GM18858 (cell line): ENCODE measurements around the gene CD151.

Experiments
- ATAC-seq: cut with Tn5 transposase; IDR thresholded peaks from one replicate; pipeline ENCODE4 v1.9.1; 2021; ENCODE audit not compliant: unreplicated experiment

Gene CD151

GRCh38 chr11:832529-833113 is at the start of gene CD151:
CD151 (plus strand) TSS chr11:832952; CDS start chr11:836070, 3,118 bp downstream.
- no peak for ATAC-seq

GRCh38 chr11:783581-784015 is 49.2 kb upstream of the CD151 start:
- no peak for ATAC-seq

DNA sequence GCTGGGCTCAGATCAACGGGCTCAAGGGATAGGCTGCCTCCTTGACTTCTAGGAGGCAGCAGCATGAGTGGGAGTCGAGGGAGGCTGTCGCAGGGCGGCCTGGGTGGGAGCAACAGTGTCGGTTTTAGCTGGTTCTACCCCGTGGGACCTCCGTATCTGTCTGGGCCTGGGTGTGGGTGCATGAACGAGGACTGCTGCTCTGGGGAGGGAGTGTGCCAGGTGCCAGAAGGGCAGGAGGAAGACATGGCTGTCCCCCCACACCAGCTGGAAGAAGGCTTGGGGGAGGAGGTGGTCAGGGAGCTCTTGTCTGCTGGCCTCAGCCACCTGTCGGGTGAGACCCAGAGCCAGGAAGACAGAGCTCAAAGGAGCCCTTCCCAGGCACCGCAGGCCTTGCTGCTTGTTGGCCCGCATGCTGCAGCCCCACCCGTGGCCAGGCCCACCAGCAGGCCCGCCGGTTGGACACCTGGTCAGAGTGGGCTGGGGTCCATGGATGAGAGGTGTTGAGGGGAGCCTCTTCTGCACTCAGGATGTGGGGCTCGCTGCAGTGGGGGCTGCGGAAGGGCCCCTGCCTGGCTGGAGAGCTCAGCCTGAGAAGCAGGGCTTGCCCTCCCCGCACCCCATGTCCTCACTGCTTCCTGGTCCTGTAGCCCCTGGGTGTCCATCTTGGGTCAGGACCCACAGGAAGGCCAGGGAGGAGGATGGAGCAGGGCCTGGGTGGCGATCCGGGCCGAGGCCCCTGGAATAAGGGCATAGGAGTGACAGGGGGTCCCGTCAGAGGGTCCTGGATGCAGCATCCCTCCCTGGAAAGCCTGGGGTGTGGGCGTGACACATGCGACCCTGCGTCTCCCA is 46.3 kb upstream of the CD151 start:
- no peak for ATAC-seq

DNA sequence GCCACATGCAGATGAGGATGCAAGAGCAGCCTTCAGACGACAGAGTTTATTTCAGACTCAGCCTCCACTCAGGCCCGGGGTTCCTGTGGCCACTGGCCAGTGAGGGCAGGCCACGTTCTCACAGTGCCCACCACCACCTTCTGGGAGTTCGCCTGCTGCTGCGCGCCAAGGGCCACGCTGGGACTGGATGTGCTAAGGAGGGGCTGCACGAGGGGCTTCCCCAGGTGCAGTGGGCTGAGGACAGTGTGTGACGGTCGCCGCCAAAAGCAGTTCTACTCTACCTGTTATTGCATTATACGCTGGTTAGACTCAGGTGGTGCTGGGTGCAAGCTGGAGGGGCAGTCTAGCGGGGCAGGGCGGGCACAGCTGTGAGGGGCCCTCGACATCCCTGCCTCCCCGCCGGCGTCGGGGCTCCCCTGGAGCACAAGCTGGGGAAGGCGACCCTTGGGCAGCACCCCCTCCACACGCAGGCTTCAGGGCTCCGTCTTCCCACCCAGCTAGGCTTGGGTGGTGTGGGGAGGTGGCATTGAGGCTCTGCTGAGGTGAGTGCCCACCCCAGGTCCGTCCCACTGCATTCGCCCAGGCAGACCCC is 45.6 kb upstream of the CD151 start:
- no peak for ATAC-seq

DNA sequence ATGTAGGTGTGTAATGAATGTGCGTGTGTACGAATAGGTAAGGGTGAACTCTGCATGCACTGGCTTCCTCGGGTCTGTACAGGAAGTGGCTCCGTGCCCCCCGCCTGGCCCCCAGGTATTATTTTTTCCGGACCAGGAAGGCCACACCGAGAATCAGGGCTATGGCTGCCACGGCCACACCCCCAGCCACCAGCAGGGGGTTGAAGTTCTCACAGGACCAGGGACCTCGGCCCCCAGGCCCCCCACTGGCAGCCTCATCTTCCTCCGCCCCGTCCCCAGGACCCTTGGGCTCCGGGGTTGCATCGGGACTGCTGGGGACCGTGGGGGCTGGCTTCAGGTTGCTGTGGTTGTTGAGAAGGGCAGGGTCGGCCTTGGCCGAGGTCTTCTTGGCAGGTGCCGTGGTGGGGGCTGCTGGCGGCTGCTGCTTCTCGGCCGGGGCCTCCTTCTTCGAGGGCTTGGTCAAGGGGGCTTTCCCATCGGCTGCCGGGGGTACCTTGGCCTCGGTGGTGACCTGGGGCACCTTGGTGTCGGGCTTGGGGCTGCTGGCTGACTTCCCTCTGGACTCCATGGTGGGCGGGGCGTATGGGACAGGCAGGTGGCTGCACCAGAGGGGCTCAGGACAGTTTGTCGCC is 44.6 kb upstream of the CD151 start:
- ATAC-seq: no peak

DNA sequence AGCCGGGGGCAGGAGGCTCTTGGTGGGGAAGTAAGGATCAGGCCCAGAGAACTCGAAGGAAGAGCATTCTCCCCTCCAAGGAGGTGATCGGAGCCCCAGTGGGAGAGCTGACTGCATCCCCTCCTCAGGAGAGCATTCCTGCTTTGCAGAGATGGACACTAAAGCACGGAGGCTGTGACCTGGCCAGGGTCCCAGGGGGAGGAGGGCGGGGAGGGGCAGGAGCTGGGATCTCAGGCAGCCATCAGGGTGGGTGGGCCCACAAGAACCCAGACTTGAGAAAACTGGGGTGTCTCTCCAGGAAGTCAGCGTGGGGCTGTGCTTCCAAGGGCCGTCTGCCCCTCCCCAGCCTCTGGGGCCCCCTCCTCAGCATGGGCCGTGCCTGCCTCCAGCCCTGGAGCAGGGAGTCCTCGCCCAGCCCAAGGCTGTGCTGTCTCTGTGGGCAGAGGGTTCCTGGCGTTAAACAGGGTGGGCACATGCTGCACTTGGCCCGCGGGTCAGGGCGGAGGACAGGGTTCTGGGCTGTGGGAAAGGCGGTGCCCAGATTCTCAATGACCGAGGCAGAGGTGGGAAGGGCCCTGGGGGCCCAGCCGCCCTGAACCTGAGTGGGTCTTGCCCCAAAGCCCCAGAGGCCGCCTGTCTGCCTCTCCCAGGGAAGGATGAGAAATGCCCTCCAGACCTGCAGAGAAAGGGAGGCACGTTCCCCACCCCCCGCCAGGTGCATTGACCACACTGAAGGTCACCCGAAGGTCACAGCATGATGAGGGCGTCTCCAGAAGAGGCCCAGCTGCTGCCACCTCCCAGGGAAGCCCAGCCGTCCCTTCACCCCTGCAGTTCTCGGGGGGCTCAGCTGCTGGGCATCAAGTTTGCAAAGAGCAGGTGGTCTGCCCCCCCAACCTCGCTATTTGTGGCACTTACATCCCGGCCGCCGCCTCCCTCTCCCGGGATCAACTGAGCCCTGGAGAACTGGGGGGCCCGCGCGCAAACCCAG is 43.5 kb upstream of the CD151 start:
- no peak for ATAC-seq

GRCh38 chr11:789943-790342 is 42.8 kb upstream of the CD151 start, which contains the start of gene CEND1:
CEND1 (minus strand) TSS chr11:790090; CDS start chr11:788576, 1,514 bp downstream.
- no peak for ATAC-seq

DNA sequence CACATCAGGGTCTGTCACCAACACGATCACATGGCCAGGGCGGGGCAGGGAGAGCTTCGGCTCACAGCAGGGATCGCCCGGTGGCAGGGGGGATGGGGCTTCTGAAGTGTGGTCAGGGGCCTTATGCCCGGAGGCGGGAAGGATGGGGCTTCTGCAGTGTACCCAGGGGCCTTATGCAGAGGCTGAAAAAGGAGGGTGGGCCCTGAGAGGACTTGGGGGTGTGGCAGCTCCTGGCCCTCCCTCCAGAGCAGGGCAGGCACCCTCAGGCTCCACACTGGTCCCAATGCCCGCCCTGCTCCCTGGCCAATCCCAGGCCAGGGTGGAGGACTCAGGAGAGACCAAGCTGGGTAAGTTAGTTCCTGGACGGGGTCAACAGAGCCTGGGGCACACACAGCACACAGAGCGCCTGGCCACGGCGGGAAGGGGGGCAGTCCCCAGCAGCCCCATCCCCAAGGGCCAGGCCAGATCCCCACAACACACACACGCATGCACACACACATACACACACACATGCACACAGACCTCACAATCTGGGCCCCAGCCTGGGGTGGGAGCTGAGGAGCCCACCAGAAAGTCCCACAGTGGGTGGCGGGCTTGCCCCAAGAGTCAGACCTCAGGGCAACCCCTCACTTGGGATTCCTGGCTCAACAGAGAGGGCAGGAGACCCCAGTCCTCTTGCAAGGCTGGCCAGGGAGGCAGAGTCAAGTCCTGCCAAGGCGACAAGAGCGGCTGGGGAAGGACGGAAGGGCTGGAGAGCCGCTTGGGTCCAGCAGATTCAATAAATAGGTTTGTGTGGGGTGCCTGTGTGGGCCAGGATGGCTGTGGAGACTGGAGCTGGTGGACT is 41.8 kb upstream of the CD151 start:
- ATAC-seq: no peak

DNA sequence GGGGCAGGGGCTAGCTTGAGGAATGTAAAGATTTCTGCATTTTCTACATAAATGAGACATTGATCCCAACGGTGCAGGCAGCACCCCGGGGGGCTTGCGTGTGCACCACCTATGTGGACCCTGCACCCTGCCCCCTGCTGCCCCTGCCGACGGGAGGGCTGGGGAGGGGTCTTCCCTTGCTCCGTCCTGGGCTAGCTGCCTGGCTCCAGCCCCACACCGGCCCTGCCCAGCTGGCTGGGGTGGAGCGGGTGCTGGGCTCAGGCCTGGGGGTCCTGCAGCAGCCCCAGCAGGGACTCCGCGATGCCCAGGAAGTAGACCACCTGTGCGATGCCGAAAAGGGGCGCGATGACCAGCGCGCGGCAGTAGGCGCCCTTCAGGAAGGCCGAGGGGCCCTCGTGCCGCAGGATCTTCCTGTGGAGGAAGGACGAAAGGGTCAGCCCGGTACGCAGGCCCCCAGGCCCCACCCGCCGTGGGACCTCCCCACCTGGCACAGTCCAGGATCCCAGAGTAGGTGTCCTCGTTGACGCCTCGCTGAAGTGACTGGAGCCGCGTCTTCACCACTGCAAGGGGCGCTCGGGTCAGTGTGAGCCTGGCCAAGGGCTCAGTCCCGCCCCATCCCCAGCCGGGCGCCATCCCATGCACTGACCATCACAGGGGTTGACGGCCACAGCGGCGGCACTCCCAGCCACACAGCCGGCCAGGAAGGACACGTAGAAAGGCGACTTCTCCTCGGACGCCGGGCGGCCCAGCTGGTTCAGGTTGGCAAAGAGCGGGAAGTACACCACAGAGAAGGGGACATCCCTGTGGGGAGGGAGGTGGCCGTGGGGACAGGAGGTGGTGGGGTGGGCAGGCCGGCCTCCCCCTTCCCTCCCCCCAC is 40.9 kb upstream of the CD151 start:
- ATAC-seq: no peak

- ATAC-seq: no peak
Observed at GRCh38 chr11:792535-792821, 40.3 kb upstream of the CD151 start.

- ATAC-seq: no peak
Observed at GRCh38 chr11:792873-793272, 39.9 kb upstream of the CD151 start.

DNA sequence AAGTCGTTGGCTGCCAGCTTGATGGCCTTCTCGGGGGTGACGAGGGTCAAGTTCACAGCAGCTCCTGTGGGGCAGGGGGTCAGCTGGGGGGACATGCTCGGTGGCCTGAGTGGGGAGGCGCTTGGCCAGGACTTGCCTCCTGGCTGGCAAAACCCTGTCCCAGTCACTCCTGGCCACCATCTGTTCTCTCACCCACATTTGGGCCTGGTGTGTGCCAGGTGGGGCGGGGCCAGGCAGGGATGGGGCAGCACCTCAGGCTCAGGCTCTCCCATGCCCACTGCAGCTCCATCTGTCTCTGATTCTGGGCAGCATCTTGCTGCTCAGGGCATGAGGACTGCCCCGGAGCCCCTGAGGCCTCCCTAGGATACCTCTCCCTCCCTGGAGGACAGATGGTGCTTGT is 39.2 kb upstream of the CD151 start:
- ATAC-seq: no peak

GRCh38 chr11:794013-794765 is 38.6 kb upstream of the CD151 start:
- ATAC-seq: no peak

DNA sequence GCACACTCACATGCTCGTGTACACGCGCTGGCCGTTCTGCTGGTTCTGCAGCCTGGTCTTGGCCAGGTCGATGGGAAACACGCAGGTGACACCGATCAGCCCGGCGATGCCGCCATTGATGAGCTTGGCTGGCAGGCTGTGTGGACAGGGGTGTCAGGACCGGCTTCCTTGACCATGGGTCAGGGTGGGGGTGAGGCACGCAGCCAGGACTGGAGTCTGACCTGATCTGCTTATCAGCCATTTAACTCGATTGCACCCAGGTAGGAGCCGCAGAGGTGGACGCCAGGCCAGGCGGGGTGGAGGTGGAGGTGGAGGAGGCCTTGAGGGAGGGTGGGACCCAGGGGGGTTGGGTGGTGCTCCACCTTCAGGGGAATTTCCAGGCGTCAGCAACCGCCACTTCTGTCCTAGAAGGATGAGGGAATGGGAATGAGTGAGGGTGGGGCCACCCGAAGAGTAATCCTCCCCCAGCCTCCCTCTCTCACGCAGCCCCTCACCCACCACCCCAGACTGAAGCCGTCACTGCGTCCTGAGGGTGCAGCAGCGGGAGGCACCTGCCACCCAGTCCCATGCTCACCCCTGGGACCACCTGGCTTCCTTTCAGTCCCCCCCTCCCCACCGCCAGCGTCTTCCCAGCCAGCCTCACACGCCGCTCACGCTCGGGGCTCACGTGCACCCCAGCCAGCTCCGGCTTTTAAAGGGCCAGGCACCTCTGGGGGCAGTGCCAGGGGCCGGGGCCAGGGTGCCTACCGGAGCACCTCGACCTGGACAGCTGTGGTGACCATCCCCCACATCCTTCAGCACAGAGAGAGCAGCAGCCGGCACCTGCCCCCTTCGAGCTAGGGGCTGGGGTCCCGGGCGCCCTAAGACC is 37.8 kb upstream of the CD151 start:
- no peak for ATAC-seq

DNA sequence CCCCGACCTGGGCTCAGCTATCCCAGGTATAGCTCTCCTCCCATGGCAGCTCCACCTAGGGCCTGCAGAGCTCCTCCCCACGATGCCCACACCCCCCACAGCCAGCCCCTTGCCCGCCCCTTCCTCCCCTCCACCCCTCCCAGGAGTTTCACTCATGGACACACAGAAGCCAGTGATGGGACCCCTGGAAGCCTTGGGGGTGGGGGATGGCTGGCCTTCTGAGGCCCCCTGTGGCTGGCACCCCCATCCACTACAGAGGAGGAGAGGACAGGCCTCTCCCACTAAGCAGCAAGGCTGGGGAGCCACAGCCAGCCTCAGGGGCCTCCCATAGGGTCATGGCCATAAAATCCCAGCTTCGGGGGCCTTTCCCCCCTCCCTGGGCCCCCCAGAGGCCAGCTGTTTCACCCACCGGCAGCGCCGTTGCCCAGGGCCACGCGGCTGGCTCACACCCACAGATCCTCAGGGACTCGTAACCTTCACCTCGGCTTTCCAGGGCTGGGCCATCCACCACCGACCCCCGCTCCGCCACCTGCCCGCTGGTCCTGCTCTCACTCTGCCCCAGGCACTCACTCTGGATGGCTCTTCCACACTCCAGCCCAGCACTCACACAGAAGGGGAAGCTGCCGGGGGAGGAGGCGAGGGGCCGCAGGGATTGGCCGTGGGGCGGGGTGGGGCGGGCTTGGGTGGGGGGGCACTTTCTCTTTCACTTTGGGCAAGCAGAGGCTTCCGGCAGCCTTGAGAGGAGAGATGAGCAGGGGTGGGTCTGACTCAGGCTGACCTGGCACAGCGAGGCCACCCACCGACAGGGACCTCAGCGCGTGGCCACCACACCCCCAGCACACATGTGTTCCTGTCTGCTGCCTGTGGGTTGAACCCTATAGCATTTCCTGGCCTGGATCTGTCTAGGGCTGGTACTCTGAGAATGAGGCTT is 36.9 kb upstream of the CD151 start:
- ATAC-seq: no peak
